RPMI7951 (cell line): ENCODE measurements around the gene GIGYF1. TPM values are rescaled to one million over a fixed set of nuclear protein-coding genes. Genes with fewer than 3 reads are reported as not detected.

Experiments
- DNase-seq: peaks from one replicate; pipeline ENCODE4 v3.0.0-alpha.2; 2012; ENCODE audit warnings: low read depth
- total RNA-seq: library from RNA; depleted of rRNA; stranded (reverse); fragments of >200 nt; shearing (Covaris generic); gene quantifications from 2 replicates; pipeline ENCODE4 v1.2.3, GENCODE V29; 2014

The GIGYF1 gene
- total RNA-seq, 1 experiment from 2014 or later: 4.8 TPM

DNA sequence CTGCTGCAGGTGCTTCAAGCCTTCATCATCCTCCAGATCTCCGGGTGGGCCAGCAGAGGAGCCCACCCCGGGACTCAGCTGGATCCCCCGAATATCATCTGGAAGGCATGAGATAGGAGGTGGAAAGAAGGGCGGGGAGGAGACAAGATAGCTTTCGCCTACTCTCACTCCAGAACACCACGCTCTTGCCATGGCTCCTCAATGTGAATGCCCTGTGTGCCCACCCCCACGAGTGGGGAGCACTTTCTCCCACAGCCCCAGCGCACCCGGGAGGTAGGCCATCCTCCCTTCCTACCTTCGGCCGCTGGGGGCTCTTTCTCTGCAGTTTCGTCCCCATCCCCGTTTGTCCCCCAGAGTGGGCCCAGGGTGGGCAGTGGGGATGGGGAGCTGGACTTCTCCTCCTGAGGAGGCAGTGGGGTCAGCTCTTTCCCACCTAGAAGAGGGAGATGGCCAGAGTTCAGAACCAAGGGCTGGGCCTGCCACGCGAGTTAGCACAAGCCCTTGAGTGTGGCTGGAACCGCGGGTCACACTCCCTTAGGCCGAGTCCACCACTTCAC, 8.9 kb downstream of the GIGYF1 start:
- no peak for DNase-seq

DNA sequence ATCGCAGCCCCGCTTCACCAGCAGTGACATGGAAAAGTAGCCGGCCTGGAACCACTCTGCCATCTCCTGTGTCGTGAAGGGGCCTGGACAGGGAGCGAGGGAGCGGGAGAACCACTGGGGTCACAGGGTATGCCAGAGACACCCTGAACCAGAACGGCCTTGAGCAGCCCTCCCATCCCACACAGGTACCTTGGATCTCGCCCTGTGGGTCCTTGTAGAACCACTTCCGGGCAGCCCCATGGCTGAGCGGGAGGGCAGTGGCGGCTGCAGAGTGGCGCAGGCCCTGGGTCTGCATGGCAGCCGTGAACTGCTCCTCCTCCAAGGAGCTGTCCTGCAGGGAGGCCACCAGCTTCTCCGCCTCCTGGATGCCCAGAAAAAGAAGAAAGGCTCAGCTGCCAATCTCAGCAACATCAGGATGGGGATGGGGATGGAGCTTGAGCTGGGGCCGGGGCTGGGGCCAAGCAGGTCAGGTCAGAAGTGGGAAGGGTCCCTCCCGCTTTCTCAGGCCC, 9.5 kb downstream of the GIGYF1 start:
- DNase-seq: no peak

DNA sequence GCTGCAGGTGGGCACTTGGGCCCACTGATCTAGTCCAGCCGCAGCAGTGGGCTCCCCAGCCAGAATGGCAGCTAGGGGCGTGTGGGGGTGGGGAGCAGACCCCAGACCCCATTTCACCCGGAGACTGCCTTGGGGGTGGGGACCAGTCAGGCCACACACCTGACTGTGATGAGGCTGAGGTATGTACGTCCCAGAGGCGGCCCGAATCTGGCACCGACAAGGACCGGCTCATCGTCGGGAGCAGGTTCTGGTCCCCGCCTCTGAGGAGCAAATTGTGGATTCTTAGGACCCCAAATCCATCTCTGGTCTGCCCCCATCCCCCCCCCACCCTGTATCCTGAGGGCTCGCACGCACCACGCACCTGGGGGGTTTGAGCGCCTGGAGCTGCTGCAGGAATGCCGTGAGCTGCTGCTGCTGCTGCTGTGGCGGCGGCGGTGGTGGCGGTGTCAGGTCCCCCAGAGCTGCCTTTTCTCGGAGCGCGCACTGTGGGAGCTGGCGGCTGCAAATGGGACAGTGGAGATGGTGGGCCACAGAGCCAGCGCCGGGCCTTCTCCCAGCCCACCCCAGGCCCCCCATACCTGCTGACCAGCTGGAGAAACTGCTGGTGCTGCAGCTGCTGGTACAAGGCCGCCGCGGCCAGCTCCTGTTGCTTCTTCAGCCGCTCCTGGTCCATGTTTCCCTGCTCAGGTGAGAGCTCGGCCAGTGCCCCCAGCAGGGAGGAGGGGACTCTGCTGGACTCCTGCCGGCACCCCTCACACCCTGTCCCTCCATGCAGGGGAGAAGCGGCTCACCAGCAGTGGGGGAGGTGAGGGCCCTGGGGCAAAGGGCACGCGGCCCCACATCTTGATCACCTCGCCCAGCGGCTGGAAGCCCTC, 10.2 kb downstream of the GIGYF1 start:
- no peak for DNase-seq

DNA sequence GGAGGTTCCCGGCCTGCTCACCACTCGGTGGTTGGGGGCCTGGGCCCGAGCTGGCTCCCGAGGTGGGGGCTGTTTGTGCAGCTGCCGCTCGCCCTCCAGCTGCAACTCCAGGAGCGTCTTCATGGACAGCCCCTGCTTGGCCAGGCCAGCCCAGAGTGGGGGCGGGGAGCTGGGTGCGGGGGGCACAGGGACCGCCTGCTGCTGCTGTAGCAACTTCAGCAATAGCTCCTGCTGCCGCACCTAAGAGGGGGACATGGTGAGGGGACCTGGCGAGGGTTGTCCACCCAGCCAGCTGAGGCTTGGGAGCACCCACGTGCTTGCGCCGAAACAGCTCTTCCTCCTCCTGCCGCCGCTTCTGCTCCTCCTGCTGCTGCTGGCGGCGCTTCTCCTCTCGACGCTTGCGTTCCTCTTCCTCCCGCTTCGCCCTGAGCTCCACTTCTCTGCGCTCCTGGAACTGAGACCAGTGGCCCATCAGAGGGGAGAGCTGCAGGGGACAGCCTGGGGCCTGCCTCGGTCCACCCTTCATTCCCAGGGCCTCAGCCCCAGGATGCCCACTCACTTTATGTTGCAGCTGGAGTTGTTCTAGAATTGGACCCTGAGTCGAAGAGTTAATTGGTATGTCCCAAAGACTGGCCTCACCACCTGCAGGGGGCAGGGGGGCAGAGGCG, 10.9 kb downstream of the GIGYF1 start:
- DNase-seq: no peak

DNA sequence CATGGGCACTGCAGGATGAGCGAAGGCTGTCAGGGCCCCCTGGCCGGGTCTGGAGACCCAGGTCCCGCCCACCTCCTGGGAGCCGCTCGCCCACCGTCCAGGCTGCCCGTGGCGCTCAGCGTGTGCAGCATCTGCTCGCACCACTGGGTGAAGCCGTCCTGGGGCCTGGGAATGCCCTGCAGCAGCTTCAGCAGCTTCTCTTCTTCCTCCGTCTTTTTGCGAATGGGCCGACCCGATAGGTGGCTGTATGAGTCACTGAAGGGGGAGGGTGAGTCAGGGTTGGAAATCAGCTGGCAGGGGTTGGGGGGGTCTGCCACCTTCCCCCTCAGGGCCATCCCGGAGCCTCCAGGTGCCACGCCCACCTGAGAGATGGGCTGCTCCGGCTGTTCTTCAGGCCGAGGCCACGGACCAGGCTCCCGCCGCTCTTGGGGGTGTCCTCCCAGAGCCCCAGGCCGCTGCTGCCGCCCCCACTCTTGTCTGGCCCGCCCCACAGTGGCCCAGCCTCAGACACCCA, 11.8 kb downstream of the GIGYF1 start:
- DNase-seq: peak; percentile 75

DNA sequence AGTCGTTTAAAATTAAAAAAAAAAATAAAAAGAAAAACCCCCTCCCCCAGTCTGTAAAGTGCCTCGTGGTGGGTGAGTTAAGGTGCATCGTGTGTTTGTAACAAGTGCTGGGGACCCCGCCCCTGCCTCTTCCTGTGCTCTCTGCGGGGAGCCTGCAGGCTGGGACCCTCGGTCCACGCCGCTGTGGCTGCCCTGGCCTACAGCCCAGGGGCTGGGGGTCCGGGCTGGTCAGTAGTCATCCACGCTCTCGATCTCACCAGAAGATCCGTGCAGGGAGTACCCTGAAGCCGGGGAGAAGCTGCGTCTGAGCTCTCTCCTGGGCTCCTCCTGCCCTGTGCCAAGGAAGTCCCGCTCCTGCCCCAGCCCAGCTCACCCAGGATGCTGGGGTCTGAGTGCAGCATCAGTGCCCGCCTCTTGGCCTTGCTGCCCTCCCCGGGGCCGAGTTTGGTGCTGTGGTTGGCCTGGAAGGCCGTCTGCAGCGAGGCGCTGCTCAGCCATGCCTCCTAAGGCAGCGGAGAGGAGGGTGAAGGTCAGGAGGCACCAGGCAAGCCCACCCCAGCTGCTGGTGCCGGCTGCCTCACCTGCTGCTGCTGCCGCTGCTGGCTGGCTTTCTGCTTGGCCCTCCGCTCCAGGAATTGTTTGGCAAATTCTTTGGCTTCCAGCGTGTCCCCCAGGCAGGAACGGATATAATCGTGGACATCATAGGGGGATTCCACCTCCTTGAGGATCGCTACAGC, 12.4 kb downstream of the GIGYF1 start:
- no peak for DNase-seq

DNA sequence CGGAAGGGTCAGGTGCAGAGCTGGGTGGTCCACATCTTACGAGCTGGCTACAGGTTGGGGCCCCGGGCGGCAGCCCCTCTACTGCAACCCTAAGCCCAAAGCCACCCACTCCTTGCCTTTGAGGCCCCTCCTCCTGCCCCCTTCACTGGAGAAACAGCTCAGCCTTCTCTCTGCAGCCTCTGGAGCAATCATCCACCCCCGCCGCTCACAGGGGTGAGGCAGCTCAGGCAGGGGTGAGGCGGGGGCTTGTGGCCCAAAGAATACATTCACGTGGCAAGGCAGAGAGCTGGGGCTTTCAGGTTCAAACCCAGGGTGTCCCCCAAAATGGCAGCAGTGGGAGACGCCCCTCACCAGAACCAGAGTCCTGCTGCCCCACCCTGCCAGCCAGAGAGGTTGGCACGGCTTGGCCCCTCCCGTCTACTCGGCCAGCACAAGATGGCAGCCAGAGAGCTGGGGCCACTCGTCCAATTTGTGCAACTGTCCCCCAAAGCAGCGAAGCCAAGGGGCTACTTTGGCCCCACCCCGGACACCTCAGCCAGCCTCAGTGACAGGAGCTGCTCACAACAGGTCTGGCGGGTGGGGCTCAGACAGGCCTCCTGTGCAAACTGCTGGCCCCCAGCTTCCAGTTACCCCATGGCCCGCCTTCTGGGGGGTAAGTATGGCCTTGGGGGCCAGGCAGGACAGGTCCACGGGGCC, 13.3 kb downstream of the GIGYF1 start:
- DNase-seq: no peak

DNA sequence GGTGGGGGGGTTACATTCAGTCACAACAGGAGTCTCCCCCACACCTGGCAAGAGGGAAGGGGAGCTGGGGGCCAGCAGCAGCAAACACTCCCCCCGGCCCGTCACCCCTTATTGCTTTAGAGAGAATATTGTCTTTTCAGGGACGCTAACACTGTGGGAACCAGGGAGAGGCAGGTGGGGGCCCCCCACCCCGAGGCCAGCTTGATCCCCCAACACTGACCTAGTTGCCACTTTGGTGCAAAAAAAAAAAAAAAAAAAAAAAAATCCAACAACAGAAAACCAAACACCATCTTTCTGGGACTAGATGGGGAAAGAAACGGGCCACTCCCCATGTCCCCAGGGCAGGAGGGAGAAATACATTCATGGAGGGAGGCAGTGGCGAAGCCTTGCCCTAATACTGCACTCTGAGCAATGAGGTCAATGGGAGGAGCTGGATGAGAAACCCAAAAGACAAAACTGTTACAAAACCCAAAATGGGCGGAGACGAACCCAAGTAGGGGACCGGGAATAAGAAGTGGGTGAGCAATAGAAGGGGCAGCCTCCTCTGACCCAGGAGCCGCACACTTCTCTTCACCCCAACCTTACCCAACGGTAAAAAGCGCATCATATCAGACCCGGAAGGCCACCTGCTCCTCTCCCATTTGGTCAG, 14.0 kb downstream of the GIGYF1 start:
- no peak for DNase-seq

DNA sequence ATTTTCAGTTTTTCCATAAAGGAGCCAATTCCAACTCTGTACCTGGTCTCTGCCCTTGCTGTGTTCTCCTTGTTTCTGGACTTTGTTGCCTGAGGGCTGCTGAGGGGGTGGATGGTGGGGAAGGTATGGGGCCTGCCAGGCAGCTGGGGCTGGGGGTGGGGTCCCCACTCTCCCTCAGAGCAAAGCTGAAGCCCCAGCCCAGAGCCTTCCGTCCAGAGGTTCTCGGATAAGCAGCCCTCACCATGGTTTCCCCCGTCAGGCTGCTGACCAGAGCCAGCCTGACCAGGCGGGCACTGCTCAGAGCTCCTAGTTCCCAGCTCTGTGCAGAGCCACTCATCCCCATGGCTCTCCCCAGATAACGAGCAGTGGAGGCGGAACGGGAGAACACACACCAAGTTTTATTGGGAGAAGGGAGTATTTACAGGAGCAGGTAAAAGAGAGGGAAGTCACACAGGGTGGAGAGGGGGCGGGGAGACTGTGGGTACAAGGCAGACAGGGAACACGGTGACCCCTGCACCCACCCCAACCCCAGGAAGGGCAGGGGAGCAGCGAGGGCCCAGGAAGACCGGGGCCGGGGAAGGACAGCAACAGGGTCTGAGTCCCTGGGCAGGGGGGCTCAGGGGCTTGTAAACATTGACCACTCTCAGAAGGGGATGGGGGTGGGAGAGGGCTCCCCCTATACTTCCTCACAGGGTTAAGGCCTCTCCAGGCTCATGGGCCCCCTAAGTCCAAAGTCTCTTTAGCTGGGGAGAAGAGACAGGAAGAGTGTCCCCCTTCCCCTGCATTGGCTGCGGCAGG, 14.7 kb downstream of the GIGYF1 start:
- DNase-seq: no peak

DNA sequence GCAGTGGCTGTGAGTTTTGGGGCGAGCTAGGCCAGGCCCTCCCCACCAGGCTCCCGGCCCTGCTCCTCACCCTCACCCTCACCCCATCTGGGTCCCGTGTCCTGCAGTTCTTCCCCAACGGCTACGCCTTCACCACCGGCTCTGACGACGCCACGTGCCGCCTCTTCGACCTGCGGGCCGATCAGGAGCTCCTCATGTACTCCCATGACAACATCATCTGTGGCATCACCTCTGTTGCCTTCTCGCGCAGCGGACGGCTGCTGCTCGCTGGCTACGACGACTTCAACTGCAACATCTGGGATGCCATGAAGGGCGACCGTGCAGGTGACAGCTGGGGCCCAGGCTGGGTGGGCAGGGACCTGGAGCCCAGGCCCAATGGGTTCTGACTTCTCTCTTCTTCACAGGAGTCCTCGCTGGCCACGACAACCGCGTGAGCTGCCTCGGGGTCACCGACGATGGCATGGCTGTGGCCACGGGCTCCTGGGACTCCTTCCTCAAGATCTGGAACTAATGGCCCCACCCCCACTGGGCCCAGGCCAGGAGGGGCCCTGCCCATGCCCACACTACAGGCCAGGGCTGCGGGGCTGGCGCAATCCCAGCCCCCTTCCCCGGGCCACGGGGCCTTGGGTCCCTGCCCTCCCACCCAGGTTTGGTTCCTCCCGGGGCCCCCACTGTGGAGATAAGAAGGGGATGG, 15.6 kb downstream of the GIGYF1 start:
- DNase-seq: no peak

DNA sequence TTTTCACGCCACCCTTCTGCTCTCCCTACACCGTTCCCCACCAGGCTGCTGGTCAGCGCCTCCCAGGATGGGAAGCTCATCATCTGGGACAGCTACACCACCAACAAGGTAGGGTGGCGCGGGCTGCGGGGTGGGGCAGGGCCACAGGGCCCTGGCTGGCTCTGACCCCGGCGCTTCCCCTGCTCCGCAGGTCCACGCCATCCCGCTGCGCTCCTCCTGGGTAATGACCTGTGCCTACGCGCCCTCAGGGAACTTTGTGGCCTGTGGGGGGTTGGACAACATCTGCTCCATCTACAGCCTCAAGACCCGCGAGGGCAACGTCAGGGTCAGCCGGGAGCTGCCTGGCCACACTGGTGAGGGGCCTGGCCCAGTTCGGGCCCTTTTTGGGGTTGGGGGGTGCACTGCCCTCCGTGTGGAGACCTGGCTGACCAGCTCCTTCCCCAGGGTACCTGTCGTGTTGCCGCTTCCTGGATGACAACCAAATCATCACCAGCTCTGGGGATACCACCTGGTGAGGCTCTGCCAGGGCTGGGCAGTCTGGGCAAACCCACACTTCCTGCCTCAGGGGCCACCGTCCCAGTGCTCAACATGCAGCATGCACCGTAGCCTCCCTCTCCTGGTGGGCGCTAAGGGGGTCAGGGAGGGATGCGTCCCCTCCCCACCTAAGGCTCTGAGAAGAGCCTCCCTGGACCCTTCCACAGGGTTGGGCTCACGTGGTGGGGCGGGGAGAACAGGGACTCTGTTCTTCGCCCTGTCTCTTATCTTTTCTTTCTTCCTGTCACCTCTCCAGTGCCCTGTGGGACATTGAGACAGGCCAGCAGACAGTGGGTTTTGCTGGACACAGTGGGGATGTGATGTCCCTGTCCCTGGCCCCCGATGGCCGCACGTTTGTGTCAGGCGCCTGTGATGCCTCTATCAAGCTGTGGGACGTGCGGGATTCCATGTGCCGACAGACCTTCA, 16.5 kb downstream of the GIGYF1 start:
- no peak for DNase-seq

DNA sequence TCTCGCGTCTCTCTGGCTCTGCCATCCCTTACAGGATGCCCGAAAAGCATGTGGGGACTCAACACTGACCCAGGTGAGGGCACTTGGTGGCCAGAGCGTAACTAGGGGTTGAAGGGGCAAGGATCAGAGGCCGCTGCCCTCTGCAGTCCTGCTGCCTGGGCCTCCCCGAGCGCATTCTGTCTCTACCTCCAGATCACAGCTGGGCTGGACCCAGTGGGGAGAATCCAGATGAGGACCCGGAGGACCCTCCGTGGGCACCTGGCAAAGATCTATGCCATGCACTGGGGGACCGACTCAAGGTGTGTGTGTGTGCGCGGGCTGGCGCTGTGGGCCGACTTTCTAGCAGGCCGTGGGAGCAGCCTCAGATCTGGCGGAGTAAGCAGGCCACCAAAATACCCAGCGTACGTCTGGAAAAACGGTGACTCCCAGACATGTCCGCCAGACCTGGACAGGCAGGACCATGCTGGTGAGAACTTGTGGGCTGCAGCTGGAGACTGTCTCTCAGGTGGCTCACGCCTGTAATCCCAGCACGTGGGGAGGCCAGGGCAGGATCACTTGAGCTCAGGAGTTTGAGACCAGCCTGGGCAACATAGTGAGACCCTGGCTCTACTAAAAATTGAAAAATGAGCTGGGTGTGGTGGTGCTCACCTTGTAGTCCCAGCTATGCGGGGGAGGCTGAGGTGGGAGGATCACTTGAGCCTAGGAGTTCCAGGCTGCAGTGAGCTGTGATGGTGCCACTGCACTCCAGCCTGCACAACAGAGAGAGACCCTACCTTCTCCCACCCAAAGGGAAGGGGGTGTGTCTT, 17.3 kb downstream of the GIGYF1 start:
- no peak for DNase-seq

DNA sequence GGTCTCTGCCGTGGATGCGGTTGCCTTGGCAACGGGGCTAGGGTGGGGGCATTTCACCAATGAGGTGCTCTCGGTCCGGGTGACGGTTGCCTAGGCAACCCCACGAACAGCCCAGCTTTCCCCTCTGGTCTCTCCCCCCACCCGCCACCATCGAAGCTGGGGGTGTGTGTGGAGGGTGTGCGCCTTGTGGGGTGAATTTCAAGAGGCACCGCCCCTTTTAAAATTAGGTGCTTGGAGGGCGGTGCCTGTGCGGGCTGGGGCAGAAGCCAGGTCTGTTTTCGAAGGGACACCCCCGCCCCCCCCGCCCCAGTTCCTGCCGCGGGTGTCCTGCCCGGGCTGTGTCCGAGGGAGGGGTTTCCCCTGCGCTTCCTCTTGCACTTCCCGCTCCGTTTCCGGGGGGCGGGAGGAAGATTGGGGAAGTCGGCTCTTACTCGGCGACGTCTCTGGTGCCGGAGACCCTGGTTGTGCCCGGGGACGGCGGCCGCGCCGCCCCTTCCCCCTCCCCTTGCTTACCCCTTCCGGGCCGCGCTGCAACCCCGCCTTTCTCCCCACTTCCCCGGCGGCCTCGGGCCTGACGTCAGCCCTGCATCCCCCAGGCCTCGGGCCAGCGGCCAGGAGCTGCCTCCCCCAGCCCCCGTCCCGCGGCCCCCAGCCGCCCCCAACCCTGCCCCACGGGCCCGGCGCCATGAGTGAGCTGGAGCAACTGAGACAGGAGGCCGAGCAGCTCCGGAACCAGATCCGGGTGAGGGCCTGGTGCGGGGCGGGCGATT, 18.3 kb downstream of the GIGYF1 start:
- peak; percentile 60 for DNase-seq

DNA sequence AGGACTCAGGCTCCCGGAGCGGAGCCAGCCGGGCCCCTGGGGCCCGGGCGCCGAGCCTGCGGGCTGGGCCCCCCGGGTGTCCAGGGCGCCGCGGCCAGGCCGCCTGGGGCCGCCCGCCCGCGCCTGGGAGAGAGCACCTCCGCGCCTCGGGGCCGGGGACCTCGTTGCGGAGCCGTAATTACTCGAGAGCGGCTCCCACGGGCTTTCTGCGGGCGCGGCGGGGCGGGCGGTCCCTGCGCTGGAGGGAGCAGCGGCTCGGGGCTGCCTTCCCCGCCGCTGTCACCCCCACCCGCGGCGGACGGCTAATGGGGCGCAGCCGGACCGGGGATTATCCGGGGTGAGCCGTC, 19.0 kb downstream of the GIGYF1 start:
- DNase-seq: peak; percentile 27

DNA sequence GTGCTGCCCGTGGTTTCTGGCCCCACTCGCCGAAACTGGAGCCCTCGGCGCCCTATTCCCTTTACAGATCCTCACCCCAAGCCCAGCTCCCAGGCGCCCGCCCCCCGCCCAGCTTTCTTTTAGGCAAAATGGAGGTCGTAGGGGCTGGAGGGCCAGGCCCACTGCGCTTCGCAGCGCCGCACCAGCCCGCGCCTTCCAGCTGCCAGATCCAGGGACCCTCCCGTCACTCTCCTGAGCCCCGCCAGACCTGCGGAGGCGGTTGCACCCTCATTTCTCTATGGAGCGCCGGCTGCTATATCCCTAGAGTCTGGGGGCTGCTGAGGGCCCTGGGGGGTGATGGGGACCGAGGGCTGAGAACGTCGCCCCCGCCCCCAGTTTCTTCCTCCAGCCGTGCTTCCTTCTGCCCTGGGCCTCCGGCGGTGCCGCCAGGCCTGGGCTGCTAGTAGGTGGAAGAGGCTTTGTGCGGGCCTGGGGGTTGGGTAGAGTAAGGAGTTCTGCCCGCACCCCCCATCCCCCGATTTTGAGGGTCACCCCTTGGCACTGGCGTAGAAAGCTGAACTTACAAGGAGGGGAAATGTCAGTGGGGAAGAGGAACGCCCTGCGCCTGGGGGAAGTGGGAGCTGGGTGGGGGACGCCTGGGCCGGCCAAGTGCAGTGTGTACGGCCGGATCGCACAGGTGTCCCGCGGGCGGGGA, 19.5 kb downstream of the GIGYF1 start:
- no peak for DNase-seq

DNA sequence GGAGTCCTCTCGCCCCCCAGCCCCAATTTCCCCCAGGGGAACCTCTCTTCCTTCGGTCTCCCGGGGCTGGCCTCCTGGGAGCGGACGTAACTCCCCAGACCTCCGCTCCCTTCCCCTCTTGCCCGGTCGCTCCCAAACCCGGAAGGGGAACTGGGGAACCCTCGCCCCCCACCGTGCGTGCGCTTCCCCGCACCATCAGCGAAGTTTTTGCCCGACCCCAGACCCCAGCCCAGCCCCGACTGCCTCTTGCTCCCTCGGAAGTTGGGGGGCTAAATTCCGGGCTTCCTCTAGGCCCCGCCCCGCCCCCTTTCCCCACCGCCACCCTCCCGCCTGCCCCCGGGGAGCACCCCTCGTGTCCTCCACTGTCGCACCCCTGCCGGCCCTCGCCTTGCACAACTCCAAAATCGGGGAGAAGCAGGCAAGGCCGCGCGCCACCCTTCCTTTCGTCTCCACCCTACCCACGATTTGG, 20.1 kb downstream of the GIGYF1 start:
- DNase-seq: no peak
